OCI-M2 (cell line): ENCODE results near the gene ADRA1B.

ENCODE experiments used
- DNase-seq: peaks from one replicate; lab custom pipeline; 2025; ENCODE audit not compliant: unreplicated experiment; lab: John Stamatoyannopoulos, UW

The ADRA1B gene

GRCh38 chr5:159901308-159901707 lies 15.0 kb upstream of the ADRA1B start:
- DNase-seq: no peak

GRCh38 chr5:159901772-159902171 lies 14.5 kb upstream of the ADRA1B start:
- DNase-seq: no peak

GRCh38 chr5:159902444-159903121 lies 13.7 kb upstream of the ADRA1B start:
- no peak for DNase-seq

- no peak for DNase-seq
Measured at GRCh38 chr5:159903131-159903530, 13.2 kb upstream of the ADRA1B start.

GRCh38 chr5:159904874-159905273 lies 11.4 kb upstream of the ADRA1B start:
- no peak for DNase-seq

GRCh38 chr5:159905496-159905895 lies 10.8 kb upstream of the ADRA1B start:
- no peak for DNase-seq

GRCh38 chr5:159906463-159906862 lies 9.8 kb upstream of the ADRA1B start:
- no peak for DNase-seq

- DNase-seq: no peak
Measured at GRCh38 chr5:159906943-159907342, 9.3 kb upstream of the ADRA1B start.

GRCh38 chr5:159907689-159908590 lies 8.3 kb upstream of the ADRA1B start:
- no peak for DNase-seq

GRCh38 chr5:159908591-159908940 lies 7.7 kb upstream of the ADRA1B start:
- no peak for DNase-seq

GRCh38 chr5:159909126-159909525 lies 7.2 kb upstream of the ADRA1B start:
- DNase-seq: no peak

- no peak for DNase-seq
Measured at GRCh38 chr5:159910207-159910842, 6.0 kb upstream of the ADRA1B start.

GRCh38 chr5:159910843-159911229 lies 5.4 kb upstream of the ADRA1B start:
- DNase-seq: no peak

- no peak for DNase-seq
Measured at GRCh38 chr5:159911349-159911748, 4.9 kb upstream of the ADRA1B start.

- DNase-seq: no peak
Measured at GRCh38 chr5:159912033-159912800, 4.1 kb upstream of the ADRA1B start.

GRCh38 chr5:159913048-159913447 lies 3.2 kb upstream of the ADRA1B start:
- DNase-seq: no peak

GRCh38 chr5:159913501-159913900 lies 2.8 kb upstream of the ADRA1B start:
- no peak for DNase-seq

- DNase-seq: no peak
Measured at GRCh38 chr5:159916841-159917761, 819 bp downstream of the ADRA1B start.

GRCh38 chr5:159917994-159918393 lies 1.7 kb downstream of the ADRA1B start:
- no peak for DNase-seq

GRCh38 chr5:159921721-159922120 lies 5.4 kb downstream of the ADRA1B start:
- DNase-seq: no peak
